GM06990 (cell line): ENCODE results near the gene GHRH.

Source experiments
- DNase-seq: peaks from one replicate; pipeline ENCODE4 v3.0.0-alpha.2; 2011; ENCODE audit not compliant: insufficient read length; ENCODE audit errors: extremely low read depth
- H3K27me3 ChIP-seq: replicated peaks from 2 replicates; pipeline ENCODE4 v1.6.0; 2011; ENCODE audit warnings: low read length; ENCODE audit not compliant: control insufficient read depth, insufficient read depth
- H3K36me3 ChIP-seq: 2 replicates; pipeline ENCODE4 v1.5.1; 2011; ENCODE audit warnings: low read length; ENCODE audit not compliant: control insufficient read depth, insufficient read depth
- H3K4me3 ChIP-seq: replicated peaks from 2 replicates; pipeline ENCODE4 v1.5.1; 2011; ENCODE audit warnings: low read depth, mild to moderate bottlenecking, control low read depth, low read length
- TF ChIP-seq, protein P1 (sequence below): IDR thresholded peaks from 2 replicates; pipeline ENCODE4 v1.5.1; 2011; ENCODE audit warnings: low read length, control low read depth, mild to moderate bottlenecking, inconsistent platforms; ENCODE audit not compliant: insufficient read depth, poor library complexity, severe bottlenecking

GHRH gene

DNA sequence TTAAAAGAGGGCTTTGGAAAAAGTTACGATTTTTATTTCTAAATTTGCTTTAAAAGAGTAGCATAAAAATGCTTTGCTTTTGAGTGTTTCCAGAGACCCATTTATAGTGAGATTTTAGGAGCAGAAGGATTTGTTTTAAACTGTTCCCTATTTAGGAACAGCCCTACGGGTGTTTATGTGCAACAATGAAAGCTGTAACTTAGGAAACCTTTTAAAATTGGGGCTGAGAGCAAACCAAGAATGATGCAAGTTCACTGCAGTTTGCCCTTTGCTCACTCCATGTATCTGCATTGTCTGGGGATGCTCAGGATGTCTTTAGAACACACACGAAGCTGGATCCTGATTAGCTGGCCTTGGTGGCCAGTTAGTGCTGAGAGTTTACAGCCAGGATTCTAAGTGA, 40.9 kb downstream of the GHRH start:
- no peaks in the 10 kb centered on the region for H3K27me3 ChIP-seq
- DNase-seq = no peak
- TF ChIP-seq, protein P1, sequence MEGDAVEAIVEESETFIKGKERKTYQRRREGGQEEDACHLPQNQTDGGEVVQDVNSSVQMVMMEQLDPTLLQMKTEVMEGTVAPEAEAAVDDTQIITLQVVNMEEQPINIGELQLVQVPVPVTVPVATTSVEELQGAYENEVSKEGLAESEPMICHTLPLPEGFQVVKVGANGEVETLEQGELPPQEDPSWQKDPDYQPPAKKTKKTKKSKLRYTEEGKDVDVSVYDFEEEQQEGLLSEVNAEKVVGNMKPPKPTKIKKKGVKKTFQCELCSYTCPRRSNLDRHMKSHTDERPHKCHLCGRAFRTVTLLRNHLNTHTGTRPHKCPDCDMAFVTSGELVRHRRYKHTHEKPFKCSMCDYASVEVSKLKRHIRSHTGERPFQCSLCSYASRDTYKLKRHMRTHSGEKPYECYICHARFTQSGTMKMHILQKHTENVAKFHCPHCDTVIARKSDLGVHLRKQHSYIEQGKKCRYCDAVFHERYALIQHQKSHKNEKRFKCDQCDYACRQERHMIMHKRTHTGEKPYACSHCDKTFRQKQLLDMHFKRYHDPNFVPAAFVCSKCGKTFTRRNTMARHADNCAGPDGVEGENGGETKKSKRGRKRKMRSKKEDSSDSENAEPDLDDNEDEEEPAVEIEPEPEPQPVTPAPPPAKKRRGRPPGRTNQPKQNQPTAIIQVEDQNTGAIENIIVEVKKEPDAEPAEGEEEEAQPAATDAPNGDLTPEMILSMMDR = no peak
- peaks cover 18% of the 10 kb centered on the region for H3K36me3 ChIP-seq
- H3K4me3 ChIP-seq = no peak overlapping the region

DNA sequence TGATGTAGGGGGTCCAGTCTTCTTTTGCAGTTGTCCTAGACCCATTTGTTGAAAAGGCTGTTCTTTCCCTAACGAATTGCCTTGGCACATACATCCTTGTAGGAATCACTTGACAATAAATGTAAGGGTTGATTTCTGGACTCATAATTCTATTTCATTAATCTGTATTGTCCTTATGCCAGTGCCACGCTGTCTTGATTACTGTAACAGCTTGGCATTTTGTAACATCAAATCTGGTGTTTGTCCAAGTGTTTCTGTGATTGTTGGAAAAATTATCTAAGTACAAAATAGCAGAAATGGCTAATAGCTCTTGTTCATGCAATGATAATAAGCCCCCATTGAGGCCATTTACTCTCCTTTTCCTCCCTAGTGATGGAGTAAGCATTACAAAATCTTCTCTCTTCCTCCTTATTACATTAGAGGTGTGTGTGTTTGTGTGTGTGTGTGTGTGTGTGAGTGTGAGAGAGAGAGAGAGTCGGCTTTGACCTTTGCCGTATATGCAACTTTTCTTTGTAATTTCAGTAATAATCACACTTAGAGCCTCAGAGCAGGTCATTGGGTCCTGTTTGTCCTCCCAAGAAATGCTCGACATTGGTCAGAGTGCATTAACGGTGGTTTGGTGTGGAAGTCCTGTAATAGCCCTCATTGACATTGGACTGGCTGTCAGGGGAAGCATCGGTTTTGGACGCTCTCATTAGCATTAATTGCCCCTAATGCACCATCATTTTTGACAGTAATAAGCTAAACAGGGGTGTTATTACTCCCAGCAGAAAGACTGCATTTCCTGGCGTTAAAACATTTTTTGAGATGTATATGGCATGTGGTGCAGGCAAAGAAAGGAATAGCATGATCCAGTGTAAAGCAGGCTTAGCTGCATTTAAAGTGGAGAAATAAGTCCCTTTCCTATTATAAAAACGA, 41.6 kb downstream of the GHRH start:
- no peak overlapping the region for H3K4me3 ChIP-seq
- H3K36me3 ChIP-seq = peaks cover 13% of the 10 kb centered on the region
- DNase-seq = no peak
- no peaks in the 10 kb centered on the region for H3K27me3 ChIP-seq
- TF ChIP-seq, protein P1 = no peak

DNA sequence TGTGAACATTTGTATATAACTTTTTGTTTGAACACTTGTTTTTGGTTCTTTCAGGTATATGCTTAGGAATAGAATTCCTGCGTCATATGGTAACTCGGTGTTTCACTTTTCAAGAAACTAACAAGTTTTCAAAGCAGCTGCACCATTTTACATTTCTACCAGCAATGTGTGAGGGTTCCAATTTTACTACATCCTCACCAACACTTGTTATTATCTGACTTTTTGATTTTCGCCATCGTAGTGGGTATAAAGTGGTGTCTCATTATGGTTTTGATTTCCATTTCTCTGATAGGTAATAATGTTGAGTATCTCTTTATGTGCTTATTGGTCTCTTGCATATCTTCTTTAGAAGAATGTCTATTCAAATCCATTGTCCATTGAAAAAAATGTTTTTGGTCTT, 42.6 kb downstream of the GHRH start:
- TF ChIP-seq, protein P1 = no peak
- no peak overlapping the region for H3K4me3 ChIP-seq
- no peak for DNase-seq
- H3K36me3 ChIP-seq = peaks cover 9% of the 10 kb centered on the region
- no peaks in the 10 kb centered on the region for H3K27me3 ChIP-seq

DNA sequence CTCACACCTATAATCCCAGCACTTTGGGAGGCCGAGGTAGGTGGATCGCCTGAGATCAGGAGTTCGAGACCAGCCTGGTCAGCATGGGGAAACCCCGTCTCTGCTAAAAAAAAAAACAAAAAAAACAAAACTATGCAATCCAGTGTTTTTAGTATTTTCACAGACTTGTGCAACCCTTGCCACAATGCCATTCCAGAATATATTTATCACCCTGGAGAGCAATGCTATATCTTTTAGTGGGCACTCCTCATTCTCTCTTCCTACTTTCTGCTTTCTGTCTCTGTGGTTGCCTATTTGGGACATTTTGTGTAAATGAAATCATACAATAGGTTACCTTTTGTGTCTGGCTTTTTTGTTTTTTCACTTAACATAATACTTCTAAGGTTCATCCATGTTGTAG, 43.2 kb downstream of the GHRH start:
- Histone ChIP-seq H3K4me3 (no peak overlapping the region), H3K27me3 (no peaks in the 10 kb centered on the region), H3K36me3 (peaks cover 8% of the 10 kb centered on the region)
- no peak for DNase-seq
- TF ChIP-seq, protein P1 = no peak

DNA sequence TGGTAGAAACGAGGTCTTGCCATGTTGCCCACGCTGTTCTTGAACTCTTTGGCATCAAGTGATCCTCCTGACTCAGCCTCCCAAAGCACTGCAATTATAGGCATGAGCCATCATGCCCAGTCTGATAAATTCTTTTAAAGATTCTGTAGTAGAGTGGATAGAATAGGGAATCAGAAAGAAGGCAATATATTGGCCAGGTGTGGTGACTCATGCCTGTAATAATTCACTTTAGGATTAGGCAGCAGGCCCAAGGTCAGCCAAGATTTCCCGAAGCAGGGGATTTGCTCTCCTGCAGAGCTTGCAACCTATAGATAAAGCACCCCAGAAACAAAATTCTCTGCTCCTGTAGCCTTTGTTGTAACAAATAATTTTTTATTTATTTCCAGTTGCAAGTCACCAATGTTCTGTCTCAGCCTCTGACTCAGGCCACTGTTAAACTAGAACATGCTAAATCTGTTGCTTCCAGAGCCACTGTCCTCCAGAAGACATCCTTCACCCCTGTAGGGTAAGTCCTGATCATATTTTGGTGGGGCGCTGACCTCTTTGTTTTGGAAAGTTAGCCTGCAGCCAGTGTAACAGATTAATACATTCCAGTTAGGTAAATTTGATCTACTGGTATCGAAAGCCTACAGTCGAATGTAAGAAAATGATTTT, 51.8 kb downstream of the GHRH start:
- H3K36me3 ChIP-seq = peaks cover 23% of the 10 kb centered on the region

More for the DNA sequence above, 51.8 kb downstream of the GHRH start:
- TF ChIP-seq, protein P1 = no peak
- Histone ChIP-seq H3K4me3 (no peak overlapping the region), H3K27me3 (no peaks in the 10 kb centered on the region)
- no peak for DNase-seq
